SJSA1 (cell line): Measurements from ENCODE around the gene ERC2. TPM values are rescaled to one million over a fixed set of nuclear protein-coding genes. Genes with fewer than 3 reads are reported as not detected.

Experiments
- DNase-seq, 2 experiments: peaks; one replicate each; pipeline ENCODE4 v3.0.0-alpha.2; 2015 to 2020; ENCODE audit warnings: low spot score in 2 of 2, low read depth in 1 of 2
- H3K27ac ChIP-seq: fragments of 250-450 bp; sonication (Bioruptor Pico); 2 replicates; pipeline ENCODE4 v1.5.1; 2020; ENCODE audit warnings: mild to moderate bottlenecking, moderate library complexity
- H3K27me3 ChIP-seq: fragments of 250-450 bp; sonication (Bioruptor Pico); replicated peaks from 2 replicates; pipeline ENCODE4 v1.5.1; 2020; ENCODE audit warnings: mild to moderate bottlenecking, moderate library complexity
- H3K36me3 ChIP-seq: fragments of 250-450 bp; sonication (Bioruptor Pico); 2 replicates; pipeline ENCODE4 v1.5.1; 2020; ENCODE audit warnings: mild to moderate bottlenecking
- H3K4me1 ChIP-seq: fragments of 250-450 bp; sonication (Bioruptor Pico); replicated peaks from 2 replicates; pipeline ENCODE4 v1.6.1; 2021; ENCODE audit warnings: mild to moderate bottlenecking
- H3K4me3 ChIP-seq: fragments of 250-450 bp; sonication (Bioruptor Pico); 2 replicates; pipeline ENCODE4 v1.5.1; 2020; ENCODE audit warnings: mild to moderate bottlenecking
- H3K9me3 ChIP-seq: fragments of 250-450 bp; sonication (Bioruptor Pico); replicated peaks from 2 replicates; pipeline ENCODE4 v1.5.1; 2020; ENCODE audit warnings: mild to moderate bottlenecking
- total RNA-seq: library from RNA; depleted of rRNA; stranded (reverse); fragments of >200 nt; shearing (Covaris generic); gene quantifications from 2 replicates; pipeline ENCODE4 v1.2.3, GENCODE V29; 2014

Gene ERC2
- total RNA-seq, 1 experiment from 2014 or later: 0.13 TPM

DNA sequence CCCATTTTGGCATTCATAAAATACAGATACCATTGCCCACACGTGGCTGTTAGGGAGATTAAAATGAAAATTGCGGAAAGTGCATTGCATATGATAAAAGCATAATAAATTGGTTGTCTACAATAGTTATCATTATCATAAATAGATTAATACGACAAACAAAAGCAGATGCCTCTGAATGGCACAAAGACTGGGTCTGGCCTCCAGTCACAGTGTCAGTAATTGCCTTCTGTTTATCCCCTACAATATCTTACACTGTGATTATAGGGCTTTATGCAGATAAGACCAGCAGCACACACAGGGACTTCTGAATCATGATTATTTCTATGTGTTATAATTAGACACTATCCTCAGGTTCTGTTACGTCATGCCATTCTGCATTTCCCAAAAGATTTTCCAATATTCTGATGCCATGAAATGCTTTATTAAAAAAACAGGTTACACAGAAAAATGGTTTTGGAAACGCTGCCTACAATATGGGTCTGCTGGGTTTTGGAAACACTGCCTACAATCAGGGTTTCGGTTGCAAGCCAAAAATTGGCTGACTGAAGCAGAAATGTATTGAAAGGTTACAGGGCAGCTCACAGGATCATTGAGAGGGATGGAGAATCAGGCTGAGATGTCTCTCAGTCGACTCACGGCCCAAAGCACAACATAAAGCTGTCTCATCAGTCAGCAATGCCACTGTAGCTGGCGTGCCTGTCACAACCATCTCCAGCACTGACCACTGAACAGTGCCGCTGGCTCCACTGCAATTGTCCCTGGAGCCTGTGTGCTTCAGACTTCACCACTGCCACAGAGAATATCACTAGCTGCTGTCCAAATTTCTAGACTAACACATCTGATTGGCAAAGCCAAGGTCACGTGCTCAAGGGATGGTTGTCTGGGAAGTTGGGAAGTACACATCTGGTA lies 248.1 kb downstream of the ERC2 start:
- Histone ChIP-seq H3K4me3 (no peak overlapping the region), H3K27me3 (no peaks in the 10 kb centered on the region), H3K27ac (no peak overlapping the region), H3K36me3 (no peaks in the 10 kb centered on the region), H3K9me3 (no peaks in the 10 kb centered on the region), H3K4me1 (no peaks in the 10 kb centered on the region)
- DNase-seq: no peak

DNA sequence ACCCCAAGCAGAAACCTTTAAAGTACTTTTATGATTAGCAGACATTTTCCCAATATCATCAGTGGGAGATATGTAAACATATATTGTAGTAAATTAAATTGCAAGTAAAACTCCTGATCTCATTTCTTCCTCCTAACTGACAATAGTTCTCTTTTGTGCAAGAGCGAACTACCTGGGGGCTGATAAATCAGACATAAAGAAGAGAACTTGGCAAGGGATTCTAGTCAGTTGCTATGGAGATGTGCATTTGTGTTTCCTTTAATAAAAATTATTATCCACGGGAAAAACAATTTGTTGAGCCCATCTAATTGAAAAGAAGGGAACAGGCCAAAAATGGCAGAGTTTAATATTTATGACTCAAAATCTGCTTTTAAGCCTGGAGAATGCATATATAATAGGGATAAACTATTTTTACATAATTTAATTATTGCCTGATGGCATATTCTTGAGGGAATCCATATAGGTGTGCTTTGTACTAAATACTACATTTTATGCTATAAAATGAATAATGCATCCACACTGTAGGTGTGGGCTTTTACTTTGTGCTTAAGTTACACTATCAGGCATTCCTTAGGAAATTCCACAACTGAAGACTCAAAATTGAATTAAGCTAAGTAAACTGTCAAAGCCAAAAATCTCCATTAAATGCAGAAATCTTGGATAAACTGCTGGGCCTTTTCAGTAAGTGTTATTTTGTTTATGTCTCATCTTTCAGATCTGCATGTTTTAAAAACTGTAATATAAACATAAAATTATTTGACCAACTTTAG lies 258.1 kb downstream of the ERC2 start:
- no peak for DNase-seq
- Histone ChIP-seq H3K27ac (no peak overlapping the region), H3K4me1 (no peaks in the 10 kb centered on the region), H3K4me3 (no peak overlapping the region), H3K9me3 (no peaks in the 10 kb centered on the region), H3K36me3 (no peaks in the 10 kb centered on the region), H3K27me3 (no peaks in the 10 kb centered on the region)

DNA sequence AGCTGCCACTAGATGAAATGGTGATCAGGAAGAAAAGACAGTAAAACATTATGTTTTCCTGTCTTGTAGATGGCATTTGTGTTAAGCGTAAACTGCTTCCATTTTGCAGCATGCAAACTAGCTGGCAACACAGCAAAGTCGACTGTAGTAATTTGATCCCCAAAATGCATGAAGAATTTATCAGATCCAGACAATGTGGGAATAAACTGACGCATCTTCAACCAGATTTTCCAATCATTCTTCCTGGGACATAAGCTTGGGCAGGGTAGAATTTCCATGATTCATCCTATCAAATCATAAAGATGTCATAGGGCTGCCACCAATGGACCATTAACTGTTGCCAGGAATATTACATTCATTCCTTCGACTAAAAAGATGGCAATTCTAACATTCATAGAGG lies 260.3 kb downstream of the ERC2 start:
- Histone ChIP-seq H3K27ac (no peak overlapping the region), H3K4me3 (no peak overlapping the region), H3K27me3 (no peaks in the 10 kb centered on the region), H3K36me3 (no peaks in the 10 kb centered on the region), H3K9me3 (no peaks in the 10 kb centered on the region), H3K4me1 (no peaks in the 10 kb centered on the region)
- DNase-seq: no peak

DNA sequence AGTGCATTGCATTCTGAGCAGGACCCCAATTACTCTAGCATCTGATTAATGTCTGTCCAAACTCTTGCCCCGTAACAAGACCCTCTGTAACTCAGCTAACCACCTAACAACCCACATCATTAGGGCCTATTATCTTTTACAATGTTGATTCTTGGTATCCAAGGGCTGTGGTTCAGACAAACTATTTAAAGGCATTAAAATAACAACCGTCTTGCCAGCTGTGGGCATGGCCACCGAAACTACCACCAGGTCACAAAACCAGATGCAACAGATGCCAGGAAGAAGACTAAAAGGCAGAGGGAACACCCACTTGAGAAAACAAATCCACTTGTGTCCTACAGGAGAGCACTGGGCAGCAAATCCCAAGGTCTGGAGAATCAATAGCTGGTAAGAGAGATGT lies 262.9 kb downstream of the ERC2 start:
- Histone ChIP-seq H3K9me3 (no peaks in the 10 kb centered on the region), H3K4me3 (no peak overlapping the region), H3K4me1 (no peaks in the 10 kb centered on the region), H3K27me3 (no peaks in the 10 kb centered on the region), H3K36me3 (no peaks in the 10 kb centered on the region), H3K27ac (no peak overlapping the region)
- DNase-seq: no peak

DNA sequence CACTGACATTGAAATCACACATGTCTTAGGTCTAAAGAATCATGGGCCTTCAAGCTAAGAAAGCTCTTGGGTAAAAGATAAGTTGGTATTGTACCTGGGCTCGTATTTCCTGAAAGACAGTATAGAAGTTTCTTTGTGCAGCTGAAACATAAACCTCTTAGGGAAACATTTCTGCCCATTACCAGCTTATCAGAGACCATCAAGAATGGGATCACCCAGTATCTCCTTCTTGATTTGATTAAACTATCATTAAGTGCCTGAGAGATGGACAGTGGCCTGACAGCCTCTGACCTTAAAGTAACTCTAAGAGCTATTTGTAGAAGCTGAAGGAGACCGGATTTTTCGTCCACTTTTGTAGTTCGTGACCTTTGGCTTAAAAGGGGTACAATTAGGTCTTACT lies 265.3 kb downstream of the ERC2 start:
- DNase-seq: no peak
- Histone ChIP-seq H3K4me1 (no peaks in the 10 kb centered on the region), H3K9me3 (no peaks in the 10 kb centered on the region), H3K27me3 (no peaks in the 10 kb centered on the region), H3K36me3 (no peaks in the 10 kb centered on the region), H3K27ac (no peak overlapping the region), H3K4me3 (no peak overlapping the region)

DNA sequence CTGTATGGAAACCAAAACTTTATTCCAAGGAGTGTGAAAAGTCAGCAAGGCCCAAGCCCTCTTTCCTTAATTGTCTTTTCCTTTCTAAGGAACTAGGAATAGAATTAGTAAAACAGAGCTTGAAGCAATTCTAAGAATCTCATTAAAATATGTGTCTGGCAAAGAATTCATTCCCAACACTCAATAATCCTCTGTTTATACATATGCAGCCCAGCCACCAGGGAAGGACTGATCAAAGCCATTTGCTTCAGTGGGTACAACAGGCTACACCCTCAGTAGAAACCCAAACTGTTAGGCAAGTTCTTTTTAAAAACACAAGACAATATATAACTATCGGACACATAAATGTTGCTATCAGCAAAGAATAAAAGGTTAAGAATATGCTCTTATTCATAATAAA lies 266.9 kb downstream of the ERC2 start:
- no peaks in the 10 kb centered on the region for H3K9me3 ChIP-seq
- no peaks in the 10 kb centered on the region for H3K27me3 ChIP-seq
- no peak overlapping the region for H3K4me3 ChIP-seq
- H3K27ac ChIP-seq: no peak overlapping the region
- H3K36me3 ChIP-seq: no peaks in the 10 kb centered on the region
- H3K4me1 ChIP-seq: no peaks in the 10 kb centered on the region
- no peak for DNase-seq

DNA sequence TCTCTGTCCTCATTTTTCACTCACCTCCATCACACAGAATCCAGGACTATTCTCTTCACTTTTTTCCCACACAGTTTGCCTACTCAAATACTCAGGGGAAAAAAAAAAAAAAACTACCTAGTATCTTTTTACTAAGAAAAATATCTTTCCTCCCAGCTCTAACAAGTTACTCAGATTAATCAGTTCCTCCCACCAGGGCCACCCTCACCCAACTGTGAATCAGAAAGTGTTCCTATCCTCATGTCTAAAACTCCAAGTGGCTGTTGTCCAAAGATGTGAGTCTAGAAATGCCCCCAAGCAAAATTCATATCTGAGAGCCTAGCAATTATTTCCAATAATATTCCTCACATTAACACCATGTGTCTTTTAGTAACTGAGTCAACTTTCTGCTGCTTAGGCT lies 268.0 kb downstream of the ERC2 start:
- DNase-seq: no peak

DNA sequence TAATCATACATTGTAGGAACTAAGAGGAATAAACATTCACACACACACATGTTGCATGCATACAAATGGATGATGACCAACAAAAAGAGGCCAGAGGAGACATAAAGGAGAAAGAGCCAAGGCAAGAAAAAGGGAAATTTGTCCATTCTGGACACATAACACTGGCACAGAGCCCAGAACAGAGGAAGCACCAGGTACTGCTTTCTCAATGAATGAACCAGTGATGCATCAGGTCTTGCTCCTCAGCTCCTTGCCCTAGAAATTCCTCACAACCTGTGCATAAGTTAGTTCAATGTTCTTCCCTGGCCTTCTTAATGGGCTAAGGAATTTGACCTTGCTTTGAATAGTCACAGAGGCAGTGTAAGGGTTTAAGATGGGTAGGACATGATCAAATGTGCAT lies 270.3 kb downstream of the ERC2 start:
- H3K27me3 ChIP-seq: no peaks in the 10 kb centered on the region
- no peak for DNase-seq
- no peak overlapping the region for H3K27ac ChIP-seq
- H3K4me1 ChIP-seq: no peaks in the 10 kb centered on the region
- H3K9me3 ChIP-seq: no peaks in the 10 kb centered on the region
- H3K4me3 ChIP-seq: no peak overlapping the region
- no peaks in the 10 kb centered on the region for H3K36me3 ChIP-seq

More for the DNA sequence above, 268.0 kb downstream of the ERC2 start:
- no peak overlapping the region for H3K4me3 ChIP-seq
- H3K36me3 ChIP-seq: no peaks in the 10 kb centered on the region
- H3K9me3 ChIP-seq: no peaks in the 10 kb centered on the region
- no peaks in the 10 kb centered on the region for H3K27me3 ChIP-seq
- H3K4me1 ChIP-seq: no peaks in the 10 kb centered on the region
- no peak overlapping the region for H3K27ac ChIP-seq

DNA sequence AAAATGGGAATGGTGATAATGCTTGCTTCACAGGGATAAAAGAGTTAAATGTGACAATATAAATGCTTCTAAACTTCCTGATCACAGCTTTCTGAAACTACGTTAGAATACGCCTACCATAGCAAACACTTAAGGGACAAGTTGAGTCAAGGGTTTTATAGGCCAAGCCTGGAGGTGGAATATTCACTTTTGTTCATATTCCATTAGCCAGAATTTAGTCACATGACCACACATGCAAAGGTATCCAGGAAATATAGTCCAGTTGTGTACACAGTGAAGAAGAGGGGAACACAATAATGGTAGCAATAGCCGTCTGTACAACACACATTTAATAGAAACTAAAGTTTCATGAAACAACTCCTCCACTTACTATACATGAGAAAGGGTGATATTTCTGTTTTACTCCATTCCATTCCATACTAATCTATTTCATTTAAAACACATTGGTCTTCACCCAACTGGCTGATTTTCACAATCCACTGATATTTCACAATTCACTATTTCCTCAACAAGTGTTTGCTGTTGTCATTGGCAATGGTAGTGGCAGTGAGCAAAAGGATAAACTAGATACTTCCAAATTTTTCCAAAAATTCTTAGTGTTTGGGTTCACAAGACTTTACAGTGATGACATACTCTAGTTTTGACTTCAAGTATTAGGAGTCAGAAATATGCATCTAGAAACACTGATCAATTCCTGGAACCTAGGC lies 270.9 kb downstream of the ERC2 start:
- no peaks in the 10 kb centered on the region for H3K9me3 ChIP-seq
- no peak overlapping the region for H3K4me3 ChIP-seq
- no peak for DNase-seq
- H3K36me3 ChIP-seq: no peaks in the 10 kb centered on the region
- H3K27me3 ChIP-seq: no peaks in the 10 kb centered on the region
- H3K27ac ChIP-seq: no peak overlapping the region
- H3K4me1 ChIP-seq: no peaks in the 10 kb centered on the region

DNA sequence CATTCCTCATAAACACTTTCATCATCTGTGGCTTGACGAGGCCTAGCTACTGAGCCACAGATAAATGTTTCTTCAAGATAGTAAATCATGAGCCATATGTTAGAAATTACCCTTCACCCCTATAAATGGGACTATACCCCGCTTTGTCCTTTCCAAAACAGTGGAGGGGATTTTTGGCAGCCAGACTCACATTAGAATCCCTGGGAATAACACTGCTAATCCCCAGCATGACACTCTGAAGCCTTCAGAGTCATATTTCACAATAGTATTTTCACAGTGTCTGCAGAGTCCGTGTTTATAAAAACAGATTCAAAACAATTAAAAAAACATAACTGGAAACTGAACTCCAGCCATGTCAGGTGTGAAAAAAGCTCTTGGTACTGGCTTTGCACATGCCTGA lies 271.6 kb downstream of the ERC2 start:
- H3K27me3 ChIP-seq: no peaks in the 10 kb centered on the region
- no peaks in the 10 kb centered on the region for H3K9me3 ChIP-seq
- no peak overlapping the region for H3K27ac ChIP-seq
- no peak for DNase-seq
- H3K4me1 ChIP-seq: no peaks in the 10 kb centered on the region
- no peak overlapping the region for H3K4me3 ChIP-seq
- H3K36me3 ChIP-seq: no peaks in the 10 kb centered on the region

DNA sequence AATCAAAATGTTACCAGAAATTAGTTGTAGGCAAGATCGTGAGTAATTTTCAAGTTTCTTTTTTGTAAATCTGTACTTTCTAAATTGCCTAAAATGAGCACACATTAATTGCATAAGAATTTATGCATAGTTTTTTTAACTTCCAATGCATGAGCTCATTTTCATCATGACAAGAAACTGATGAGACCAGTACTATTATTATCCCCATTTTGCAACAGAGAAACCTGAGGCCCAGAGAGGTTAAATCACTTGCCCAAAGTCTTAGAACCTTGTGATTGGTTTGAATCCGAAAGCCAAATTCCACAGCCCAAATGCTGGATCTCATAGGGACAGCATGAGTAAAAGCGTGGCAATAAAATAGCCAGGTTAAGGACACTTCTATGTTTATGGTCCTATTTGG lies 274.7 kb downstream of the ERC2 start:
- no peak for DNase-seq
- Histone ChIP-seq H3K9me3 (no peaks in the 10 kb centered on the region), H3K36me3 (no peaks in the 10 kb centered on the region), H3K4me3 (no peak overlapping the region), H3K4me1 (no peaks in the 10 kb centered on the region), H3K27ac (no peak overlapping the region), H3K27me3 (no peaks in the 10 kb centered on the region)

DNA sequence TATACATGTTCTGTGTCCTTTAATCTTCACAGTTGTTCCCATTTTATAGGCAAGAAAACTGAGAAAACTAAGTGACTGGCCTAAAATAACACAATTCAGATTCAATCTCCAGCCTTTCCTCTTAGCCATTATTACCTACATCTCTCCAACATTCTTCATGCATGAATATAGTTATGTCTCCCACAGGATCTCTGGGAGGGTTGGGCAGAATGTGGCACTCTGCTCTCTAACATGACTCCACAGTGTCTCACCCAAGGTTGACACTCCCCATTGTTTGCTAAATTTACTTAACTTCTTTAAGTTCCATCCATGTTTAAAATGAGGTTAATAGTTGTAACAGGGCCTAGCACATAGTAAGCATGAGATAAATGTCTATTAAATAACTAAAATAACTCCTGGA lies 276.3 kb downstream of the ERC2 start:
- H3K27me3 ChIP-seq: no peaks in the 10 kb centered on the region
- H3K9me3 ChIP-seq: no peaks in the 10 kb centered on the region
- DNase-seq: no peak
- no peak overlapping the region for H3K27ac ChIP-seq
- H3K4me1 ChIP-seq: no peaks in the 10 kb centered on the region
- H3K36me3 ChIP-seq: no peaks in the 10 kb centered on the region
- no peak overlapping the region for H3K4me3 ChIP-seq

DNA sequence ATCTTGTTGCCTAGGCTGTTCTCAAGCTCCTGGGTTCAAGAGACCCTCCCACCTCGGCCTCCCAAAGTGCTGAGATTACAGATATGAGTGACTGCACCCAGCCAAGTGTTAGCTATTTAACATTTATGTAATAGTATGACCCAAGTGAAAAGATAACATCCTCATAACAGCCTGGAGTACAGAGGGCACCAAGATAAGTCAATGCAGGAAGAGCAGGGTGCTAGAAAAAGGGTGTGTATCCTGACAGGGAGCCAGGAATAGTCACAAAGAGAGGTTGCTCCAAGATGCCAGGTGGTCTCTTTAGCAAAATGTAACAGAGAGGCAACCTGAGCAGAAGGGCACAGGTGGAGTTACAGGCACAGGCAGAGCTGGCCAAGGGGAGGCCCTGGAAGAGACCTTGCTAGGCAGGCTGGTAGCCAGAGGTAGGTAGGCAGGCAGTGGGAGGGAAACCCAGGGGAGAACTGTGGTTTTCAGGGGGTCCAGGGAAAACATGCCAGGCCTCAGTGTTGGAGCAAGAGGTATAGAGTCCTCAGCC lies 277.4 kb downstream of the ERC2 start:
- DNase-seq: no peak
- no peaks in the 10 kb centered on the region for H3K36me3 ChIP-seq
- H3K27me3 ChIP-seq: no peaks in the 10 kb centered on the region
- H3K9me3 ChIP-seq: no peaks in the 10 kb centered on the region
- H3K4me1 ChIP-seq: no peaks in the 10 kb centered on the region
- no peak overlapping the region for H3K4me3 ChIP-seq
- no peak overlapping the region for H3K27ac ChIP-seq

DNA sequence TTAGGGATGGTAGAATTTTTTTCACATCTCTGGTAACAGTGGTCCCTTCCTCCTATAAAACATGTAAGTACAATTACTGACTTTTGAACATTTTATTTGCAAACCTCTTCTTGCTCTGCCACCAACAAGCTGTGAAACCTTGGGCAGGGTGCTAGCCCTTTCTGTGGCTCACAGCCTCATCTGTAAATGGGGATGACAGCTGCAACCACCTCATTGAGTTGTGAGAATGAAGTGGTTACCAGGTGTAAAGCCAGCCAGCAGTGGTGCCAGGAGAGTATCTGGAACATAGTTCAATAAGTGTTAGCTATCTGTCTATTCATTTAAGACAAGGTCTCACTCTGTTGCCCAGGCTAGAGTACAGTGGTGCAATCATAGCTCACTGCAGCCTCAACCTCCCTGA lies 278.1 kb downstream of the ERC2 start:
- Histone ChIP-seq H3K4me1 (no peaks in the 10 kb centered on the region), H3K9me3 (no peaks in the 10 kb centered on the region), H3K36me3 (no peaks in the 10 kb centered on the region), H3K4me3 (no peak overlapping the region), H3K27ac (no peak overlapping the region), H3K27me3 (no peaks in the 10 kb centered on the region)
- no peak for DNase-seq
